Right kidney (tissue), 9 donors: ENCODE measurements around the gene UGCG.
"Not testable (repeated sequence)": the region's sequence is repeated elsewhere in the genome, so short reads cannot be mapped to it uniquely, and the experiment has no call there.

ENCODE experiments used
- DNase-seq: peaks from one replicate; pipeline ENCODE4 v3.0.0-alpha.2; 2016
- long read RNA-seq, 8 donors: transcript quantifications; one replicate each; lab custom pipeline, GENCODE V29; 2026

UGCG gene
- long read RNA-seq, donor 1, full-length matches to known transcripts = 13 of 114 reads
- long read RNA-seq, donor 1, partial matches to known transcripts = 101 of 114 reads
- long read RNA-seq, donor 1, other reads (novel, unspliced or antisense) = 0 of 114 reads
- long read RNA-seq, donor 2, full-length matches to known transcripts = 16 of 87 reads
- long read RNA-seq, donor 2, partial matches to known transcripts = 71 of 87 reads
- long read RNA-seq, donor 2, other reads (novel, unspliced or antisense) = 0 of 87 reads
- long read RNA-seq, donor 3, full-length matches to known transcripts = 10 of 10 reads
- long read RNA-seq, donor 3, partial matches to known transcripts = 0 of 10 reads
- long read RNA-seq, donor 3, other reads (novel, unspliced or antisense) = 0 of 10 reads
- long read RNA-seq, donor 4, full-length matches to known transcripts = 8 of 72 reads
- long read RNA-seq, donor 4, partial matches to known transcripts = 64 of 72 reads
- long read RNA-seq, donor 4, other reads (novel, unspliced or antisense) = 0 of 72 reads
- long read RNA-seq, donor 5, full-length matches to known transcripts = 13 of 25 reads
- long read RNA-seq, donor 5, partial matches to known transcripts = 12 of 25 reads
- long read RNA-seq, donor 5, other reads (novel, unspliced or antisense) = 0 of 25 reads
- long read RNA-seq, donor 6, full-length matches to known transcripts = 22 of 22 reads
- long read RNA-seq, donor 6, partial matches to known transcripts = 0 of 22 reads
- long read RNA-seq, donor 6, other reads (novel, unspliced or antisense) = 0 of 22 reads
- long read RNA-seq, donor 7, full-length matches to known transcripts = 11 of 21 reads
- long read RNA-seq, donor 7, partial matches to known transcripts = 10 of 21 reads
- long read RNA-seq, donor 7, other reads (novel, unspliced or antisense) = 0 of 21 reads
- long read RNA-seq, donor 8, full-length matches to known transcripts = 17 of 17 reads
- long read RNA-seq, donor 8, partial matches to known transcripts = 0 of 17 reads
- long read RNA-seq, donor 8, other reads (novel, unspliced or antisense) = 0 of 17 reads

GRCh38 chr9:111895996-111896941 is at the start of gene UGCG:
TSS of gene UGCG (plus strand) at chr9:111896814. CDS start at chr9:111897216, 402 bp downstream.
- peak; percentile 97 for DNase-seq

GRCh38 chr9:111851553-111851952 is 45.1 kb upstream of the UGCG start:
- no peak for DNase-seq

GRCh38 chr9:111852291-111852690 is 44.3 kb upstream of the UGCG start:
- no peak for DNase-seq

GRCh38 chr9:111853450-111853827 is 43.2 kb upstream of the UGCG start:
- DNase-seq = no peak

GRCh38 chr9:111854799-111855198 is 41.8 kb upstream of the UGCG start:
- DNase-seq = no peak

GRCh38 chr9:111857555-111858211 is 38.9 kb upstream of the UGCG start:
- no peak for DNase-seq

- DNase-seq = no peak
These were observed 36.2 kb upstream of the UGCG start for GRCh38 chr9:111860443-111860842.

- no peak for DNase-seq
These were observed 33.0 kb upstream of the UGCG start for GRCh38 chr9:111863636-111864035.

GRCh38 chr9:111866976-111867375 is 29.6 kb upstream of the UGCG start:
- no peak for DNase-seq

- no peak for DNase-seq
These were observed 28.1 kb upstream of the UGCG start for GRCh38 chr9:111868475-111868874.

- DNase-seq = no peak
These were observed 25.7 kb upstream of the UGCG start for GRCh38 chr9:111870774-111871498.

- peak; percentile 6 for DNase-seq
These were observed 25.1 kb upstream of the UGCG start for GRCh38 chr9:111871499-111871855.

GRCh38 chr9:111872886-111873285 is 23.7 kb upstream of the UGCG start:
- no peak for DNase-seq

- DNase-seq = no peak
These were observed 22.7 kb upstream of the UGCG start for GRCh38 chr9:111873901-111874300.

- no peak for DNase-seq
These were observed 22.1 kb upstream of the UGCG start for GRCh38 chr9:111874500-111874899.

GRCh38 chr9:111875291-111875690 is 21.3 kb upstream of the UGCG start:
- not testable (repeated sequence) for DNase-seq

- not testable (repeated sequence) for DNase-seq
These were observed 20.9 kb upstream of the UGCG start for GRCh38 chr9:111875691-111876090.

- DNase-seq = no peak
These were observed 20.4 kb upstream of the UGCG start for GRCh38 chr9:111876179-111876578.

- no peak for DNase-seq
These were observed 19.2 kb upstream of the UGCG start for GRCh38 chr9:111877420-111877819.

- DNase-seq = no peak
These were observed 17.7 kb upstream of the UGCG start for GRCh38 chr9:111878946-111879345.
